IPS DF 4.7 (cell line): Measurements from ENCODE around the gene IGF1R.

Experiments used
- DNase-seq: peaks from one replicate; pipeline ENCODE4 v3.0.0-alpha.2; 2013; ENCODE audit warnings: low spot score; ENCODE audit errors: extremely low read depth

Gene IGF1R

GRCh38 chr15:98724494-98724893 lies 76.2 kb downstream of the IGF1R start:
- no peak for DNase-seq

- DNase-seq = no peak
Observed at GRCh38 chr15:98725874-98726273, 77.5 kb downstream of the IGF1R start.

GRCh38 chr15:98727115-98728040 lies 79.0 kb downstream of the IGF1R start:
- DNase-seq = peak; percentile 28

- DNase-seq = no peak
Observed at GRCh38 chr15:98728082-98728810, 79.9 kb downstream of the IGF1R start.

GRCh38 chr15:98728811-98729160 lies 80.4 kb downstream of the IGF1R start:
- no peak for DNase-seq

GRCh38 chr15:98729446-98730042 lies 81.2 kb downstream of the IGF1R start:
- no peak for DNase-seq

- DNase-seq = no peak
Observed at GRCh38 chr15:98730860-98731711, 82.7 kb downstream of the IGF1R start.

GRCh38 chr15:98731712-98732450 lies 83.5 kb downstream of the IGF1R start:
- DNase-seq = no peak

GRCh38 chr15:98733098-98733497 lies 84.8 kb downstream of the IGF1R start:
- DNase-seq = no peak

- no peak for DNase-seq
Observed at GRCh38 chr15:98734466-98735199, 86.3 kb downstream of the IGF1R start.

GRCh38 chr15:98735304-98735703 lies 87.0 kb downstream of the IGF1R start:
- DNase-seq = no peak

GRCh38 chr15:98735895-98736617 lies 87.7 kb downstream of the IGF1R start:
- DNase-seq = no peak

GRCh38 chr15:98737159-98737558 lies 88.8 kb downstream of the IGF1R start:
- DNase-seq = no peak

GRCh38 chr15:98737721-98738120 lies 89.4 kb downstream of the IGF1R start:
- no peak for DNase-seq

- no peak for DNase-seq
Observed at GRCh38 chr15:98738689-98739401, 90.5 kb downstream of the IGF1R start.

- no peak for DNase-seq
Observed at GRCh38 chr15:98740295-98740694, 92.0 kb downstream of the IGF1R start.

GRCh38 chr15:98740963-98741362 lies 92.6 kb downstream of the IGF1R start:
- DNase-seq = no peak

- no peak for DNase-seq
Observed at GRCh38 chr15:98743177-98743576, 94.8 kb downstream of the IGF1R start.

GRCh38 chr15:98744506-98744905 lies 96.2 kb downstream of the IGF1R start:
- DNase-seq = no peak
